HCT116 (cell line): ENCODE measurements around the gene CCDC57. TPM values are rescaled to one million over a fixed set of nuclear protein-coding genes. Genes with fewer than 3 reads are reported as not detected.

Experiments used
- ATAC-seq: fragments of 200-7000 bp; cut with Tn5 transposase; 2 replicates; pipeline ENCODE4 v1.9.1; 2020; ENCODE audit warnings: mild to moderate bottlenecking, moderate library complexity
- BruUV-seq: library from RNA; stranded (reverse); fragments of 400-500 nt; replicated peaks from 2 replicates; lab custom pipeline; 2021; lab: Mats Ljungman, UMichigan
- CTCF ChIA-PET: fragments of 300-600 bp; sonication (Branson Sonifier 250); formaldehyde crosslinking; loops from one replicate; lab custom pipeline; 2021; ENCODE audit warnings: antibody characterized with exemption; lab: Charles Lee
- POLR2A ChIA-PET: fragments of 300-600, 350-600 bp; sonication (Branson Sonifier 250); formaldehyde crosslinking; loops from one replicate; lab custom pipeline; 2021; ENCODE audit warnings: antibody characterized with exemption; lab: Charles Lee
- RAD21 ChIA-PET, 2 experiments: fragments of 300-600 bp; sonication (Branson Sonifier 250); formaldehyde crosslinking; loops; one replicate each; lab custom pipeline; 2023; ENCODE audit warnings: low total read pairs in 2 of 2; ENCODE audit not compliant: uncharacterized antibody in 2 of 2, unreplicated experiment in 2 of 2, low non-redundant PET in 1 of 2; lab: Charles Lee
- DNase-seq: peaks from one replicate; pipeline ENCODE4 v3.0.0-alpha.2; 2010; ENCODE audit warnings: low read depth, low spot score
- H2AFZ ChIP-seq: fragments of 200-600 bp; shearing (Covaris generic), sonication (generic); 2 replicates; pipeline ENCODE4 v1.6.1; 2017; ENCODE audit warnings: low read depth, mixed run types, mixed read lengths, antibody characterized with exemption, low read length; ENCODE audit not compliant: poor library complexity, severe bottlenecking
- H3K27ac ChIP-seq: 2 replicates; pipeline ENCODE4 v1.5.1; 2012; ENCODE audit warnings: low read depth, low read length
- H3K27me3 ChIP-seq: fragments of 200-600 bp; sonication (generic); 2 replicates; pipeline ENCODE4 v1.6.1; 2016; ENCODE audit warnings: mixed run types, low read length, mixed read lengths; ENCODE audit not compliant: insufficient read depth
- H3K36me3 ChIP-seq, 2 experiments: fragments of 200-500 bp in 1 of 2; fragments of 200-600 bp in 1 of 2; sonication (Bioruptor generic) in 1 of 2; sonication (generic) in 1 of 2; 2 replicates each; pipeline versions ENCODE4 v1.5.1 to v1.6.1; 2014 to 2016; ENCODE audit warnings: low read length in 2 of 2, inconsistent platforms in 1 of 2, mixed read lengths in 1 of 2, mixed run types in 1 of 2; ENCODE audit not compliant: insufficient read depth in 2 of 2, control insufficient read depth in 1 of 2
- H3K4me1 ChIP-seq, 2 experiments: fragments of 200-600 bp in 1 of 2; sonication (generic) in 1 of 2; 2 replicates each; pipeline versions ENCODE4 v1.5.1 to v1.6.1; 2012 to 2017; ENCODE audit warnings: low read length in 2 of 2, inconsistent platforms in 1 of 2, mild to moderate bottlenecking in 1 of 2, mixed read lengths in 1 of 2, mixed run types in 1 of 2, moderate library complexity in 1 of 2; ENCODE audit not compliant: insufficient read depth in 2 of 2, control insufficient read depth in 1 of 2
- H3K4me2 ChIP-seq: fragments of 200-600 bp; sonication (generic); 2 replicates; pipeline ENCODE4 v1.6.1; 2017; ENCODE audit warnings: mixed run types, low read length, mixed read lengths
- H3K4me3 ChIP-seq, 2 experiments: fragments of 200-600 bp in 1 of 2; sonication (generic) in 1 of 2; replicated peaks in 1 of 2; 2 replicates each; pipeline ENCODE4 v1.5.1; 2011 to 2016; ENCODE audit warnings: low read length in 2 of 2, control low read depth in 1 of 2, low read depth in 1 of 2, mild to moderate bottlenecking in 1 of 2, mixed read lengths in 1 of 2, mixed run types in 1 of 2
- H3K79me2 ChIP-seq: fragments of 200-600 bp; sonication (generic); 2 replicates; pipeline ENCODE4 v1.6.1; 2017; ENCODE audit warnings: mild to moderate bottlenecking, mixed run types, low read length, moderate library complexity, mixed read lengths; ENCODE audit not compliant: insufficient read depth
- H3K9ac ChIP-seq: fragments of 200-600 bp; sonication (generic); 2 replicates; pipeline ENCODE4 v1.6.1; 2016; ENCODE audit warnings: low read length, mixed read lengths
- H3K9me2 ChIP-seq: fragments of 200-600 bp; sonication (generic), shearing (Covaris generic); 2 replicates; pipeline ENCODE4 v1.6.1; 2017; ENCODE audit warnings: mixed run types, mild to moderate bottlenecking, moderate library complexity; ENCODE audit not compliant: insufficient read depth
- H3K9me3 ChIP-seq, 2 experiments: fragments of 200-500 bp in 1 of 2; fragments of 200-600 bp in 1 of 2; sonication (Bioruptor generic) in 1 of 2; sonication (generic) in 1 of 2; 2 replicates each; pipeline ENCODE4 v1.6.1; 2014 to 2017; ENCODE audit warnings: low read length in 2 of 2, mixed read lengths in 2 of 2, inconsistent platforms in 1 of 2, low read depth in 1 of 2, mild to moderate bottlenecking in 1 of 2, mixed run types in 1 of 2, moderate library complexity in 1 of 2; ENCODE audit not compliant: control insufficient read depth in 1 of 2, insufficient read depth in 1 of 2
- H4K20me1 ChIP-seq: fragments of 200-600 bp; sonication (generic), shearing (Covaris generic); 2 replicates; pipeline ENCODE4 v1.6.1; 2017; ENCODE audit warnings: mixed run types, mild to moderate bottlenecking, moderate library complexity; ENCODE audit not compliant: insufficient read depth
- CBX3 ChIP-seq: IDR thresholded peaks from 2 replicates; pipeline ENCODE4 v1.6.1; 2012; ENCODE audit warnings: low read depth
- EZH2phosphoT487 ChIP-seq: fragments of 200-600 bp; IDR thresholded peaks from 2 replicates; pipeline ENCODE4 v1.6.1; 2018; ENCODE audit warnings: antibody characterized with exemption, borderline replicate concordance
- FOSL1 ChIP-seq: IDR thresholded peaks from 2 replicates; pipeline ENCODE4 v1.6.1; 2012; ENCODE audit warnings: low read depth
- JUND ChIP-seq: IDR thresholded peaks from 2 replicates; pipeline ENCODE4 v1.6.1; 2012
- MAX ChIP-seq: IDR thresholded peaks from 2 replicates; pipeline ENCODE4 v1.6.1; 2012
- POLR2A ChIP-seq: IDR thresholded peaks from 2 replicates; pipeline ENCODE4 v1.7.0; 2011; ENCODE audit warnings: borderline replicate concordance; ENCODE audit not compliant: insufficient read depth, insufficient read length; ENCODE audit errors: extremely low read depth
- REST ChIP-seq: IDR thresholded peaks from 2 replicates; pipeline ENCODE4 v1.6.1; 2012; ENCODE audit warnings: low read depth
- SIN3A ChIP-seq: IDR thresholded peaks from 2 replicates; pipeline ENCODE4 v1.6.1; 2012; ENCODE audit warnings: low read depth
- SP1 ChIP-seq: IDR thresholded peaks from 2 replicates; pipeline ENCODE4 v1.6.1; 2012; ENCODE audit warnings: low read depth
- TCF7L2 ChIP-seq: IDR thresholded peaks from 2 replicates; pipeline ENCODE4 v1.7.0; 2011; ENCODE audit warnings: borderline replicate concordance, inconsistent platforms; ENCODE audit not compliant: insufficient read depth, insufficient read length; ENCODE audit errors: extremely low read depth
- ZBTB33 ChIP-seq: IDR thresholded peaks from 2 replicates; pipeline ENCODE4 v1.6.1; 2011; ENCODE audit warnings: mild to moderate bottlenecking, low read length, moderate library complexity; ENCODE audit not compliant: insufficient replicate concordance; ENCODE audit errors: extremely low read depth
- ZFX ChIP-seq: fragments of 450-650 bp; IDR thresholded peaks from 2 replicates; pipeline ENCODE4 v1.6.1; 2017
- ZNF274 ChIP-seq: fragments of 200-500 bp; sonication (Bioruptor generic); IDR thresholded peaks from 2 replicates; pipeline ENCODE4 v1.6.1; 2014; ENCODE audit warnings: mild to moderate bottlenecking, low read depth, low read length, inconsistent platforms
- intact Hi-C: fragments of 100-400 bp; cut with micrococcal nuclease; formaldehyde crosslinking; loops from 2 replicates; pipeline ENCODE4 v1.10.0; 2022
- total RNA-seq: library from RNA; stranded (reverse); gene quantifications from one replicate; pipeline ENCODE4 v1.2.1, GENCODE V29; 2021; ENCODE audit not compliant: unreplicated experiment

CCDC57 gene
- total RNA-seq, 1 experiment from 2014 or later, result 143 TPM

- POLR2A ChIA-PET, result no interaction called here
- intact Hi-C loops, result no loop called here
- CTCF ChIA-PET, result no interaction called here
- no peak for TF ChIP-seq JUND
- TF ChIP-seq MAX, result no peak
- no peak for TF ChIP-seq SP1
- TF ChIP-seq TCF7L2, result no peak
- no peak for TF ChIP-seq FOSL1
- Histone ChIP-seq H3K36me3 (no peaks in the 10 kb centered on the region; a peak in 1 of 4 replicates), H3K9me3 (no peaks in the 10 kb centered on the region), H3K4me3 (no peak overlapping the region), H3K9ac (no peak overlapping the region), H3K9me2 (no peaks in the 10 kb centered on the region), H4K20me1 (no peaks in the 10 kb centered on the region), H2AFZ (no peak overlapping the region), H3K4me1 (no peaks in the 10 kb centered on the region), H3K4me2 (no peak overlapping the region), H3K27me3 (no peaks in the 10 kb centered on the region), H3K79me2 (no peaks in the 10 kb centered on the region), H3K27ac (no peak overlapping the region)
- ATAC-seq, result no peak
- RAD21 ChIA-PET, result no interaction called here
- BruUV-seq, result no TSS peak
- DNase-seq, result no peak
Measured at GRCh38 chr17:82148011-82148410, 64.6 kb downstream of the CCDC57 start.

GRCh38 chr17:82146663-82147654 lies 65.7 kb downstream of the CCDC57 start:
- DNase-seq, result no peak
- H3K4me1 ChIP-seq, result no peaks in the 10 kb centered on the region
- POLR2A ChIA-PET, result no interaction called here
- intact Hi-C loops, result no loop called here
- no peak overlapping the region for H3K4me3 ChIP-seq
- H3K9me3 ChIP-seq, result no peaks in the 10 kb centered on the region
- H3K79me2 ChIP-seq, result no peaks in the 10 kb centered on the region
- BruUV-seq, result no TSS peak
- H2AFZ ChIP-seq, result no peak overlapping the region
- H3K4me2 ChIP-seq, result no peak overlapping the region
- H3K27me3 ChIP-seq, result no peaks in the 10 kb centered on the region
- RAD21 ChIA-PET, result no interaction called here
- CTCF ChIA-PET, result no interaction called here
- H4K20me1 ChIP-seq, result no peaks in the 10 kb centered on the region
- no peak for ATAC-seq
- H3K36me3 ChIP-seq, result no peaks in the 10 kb centered on the region
- no peak overlapping the region for H3K27ac ChIP-seq
- H3K9me2 ChIP-seq, result no peaks in the 10 kb centered on the region
- no peak overlapping the region for H3K9ac ChIP-seq
- TF ChIP-seq ZFX (no peak), SIN3A (no peak), MAX (no peak), EZH2phosphoT487 (no peak), CBX3 (no peak), FOSL1 (no peak), POLR2A (no peak), ZBTB33 (no peak), TCF7L2 (no peak), ZNF274 (no peak), REST (no peak)
